GM12878 (cell line): ENCODE data around the gene CPEB3.

ENCODE experiments used
- BHLHE40 ChIP-seq, 2 experiments: fragments of 450-650 bp in 1 of 2; IDR thresholded peaks; 2 replicates each; pipeline ENCODE4 v1.6.1; 2011 to 2017; ENCODE audit warnings: low read depth in 2 of 2, borderline replicate concordance in 1 of 2, improper control_type of control experiment in 1 of 2, low read length in 1 of 2, mild to moderate bottlenecking in 1 of 2
- BMI1 ChIP-seq: fragments of 450-650 bp; IDR thresholded peaks from 2 replicates; pipeline ENCODE4 v1.6.1; 2016; ENCODE audit warnings: mild to moderate bottlenecking, moderate library complexity, borderline replicate concordance
- CHD4 ChIP-seq: fragments of 200-600 bp; sonication (generic); IDR thresholded peaks from 2 replicates; pipeline ENCODE4 v1.6.1; 2016; ENCODE audit warnings: mild to moderate bottlenecking
- CTCF ChIP-seq, 3 experiments: IDR thresholded peaks in 2 of 3; conservative IDR thresholded peaks in 1 of 3; 2 replicates each; pipeline ENCODE4 v1.5.1; 2011; ENCODE audit warnings: low read depth in 3 of 3, low read length in 3 of 3, mild to moderate bottlenecking in 3 of 3, control low read depth in 2 of 3, moderate library complexity in 2 of 3, inconsistent platforms in 1 of 3, mixed read lengths in 1 of 3; ENCODE audit not compliant: control insufficient read depth in 2 of 3, insufficient read depth in 1 of 3; ENCODE audit errors: extremely low read depth in 1 of 3
- ELK1 ChIP-seq: IDR thresholded peaks from 2 replicates; pipeline ENCODE4 v1.6.1; 2012; ENCODE audit warnings: low read depth, low read length, improper control_type of control experiment
- HDAC2 ChIP-seq: fragments of 200-600 bp; sonication (generic); IDR thresholded peaks from 2 replicates; pipeline ENCODE4 v1.6.1; 2017
- KLF5 ChIP-seq: fragments of 450-650 bp; IDR thresholded peaks from 2 replicates; pipeline ENCODE4 v1.6.1; 2014; ENCODE audit warnings: mild to moderate bottlenecking; ENCODE audit not compliant: partially characterized antibody
- SP1 ChIP-seq: IDR thresholded peaks from one replicate; pipeline ENCODE4 v1.6.1; 2011; ENCODE audit warnings: low read depth, low read length
- SPI1 ChIP-seq: IDR thresholded peaks from 2 replicates; pipeline ENCODE4 v1.6.1; 2011; ENCODE audit warnings: low read depth, mild to moderate bottlenecking, low read length, moderate library complexity, borderline replicate concordance; ENCODE audit not compliant: insufficient read depth

DNA sequence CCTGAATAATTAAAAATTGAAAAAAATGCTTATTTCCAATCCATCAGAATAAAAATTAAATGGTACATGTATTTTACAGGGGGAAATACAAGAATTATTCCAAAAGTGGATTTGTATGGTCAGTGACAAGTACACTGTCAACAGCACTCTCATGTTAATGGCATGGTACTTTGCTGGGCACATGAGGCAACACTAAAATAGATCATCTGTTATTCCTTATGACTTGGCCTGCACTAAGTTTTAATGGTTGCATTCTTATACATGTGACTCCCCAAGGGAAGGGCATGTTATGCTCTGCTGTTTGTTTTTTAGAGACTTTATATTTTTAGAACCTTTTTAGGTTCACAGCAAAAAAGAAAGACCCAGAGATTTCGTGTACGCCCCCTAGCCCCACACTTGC is 128.3 kb downstream of the CPEB3 start:
- TF ChIP-seq KLF5, result no peak
- no peak for TF ChIP-seq BHLHE40 (IDR thresholded peaks at IDR 0.05; ENCODE audit: borderline replicate concordance in 1 of 2, low read depth in 2 of 2, low read length in 1 of 2)
- TF ChIP-seq ELK1, result no peak
- TF ChIP-seq HDAC2, result no peak
- TF ChIP-seq BMI1, result no peak
- TF ChIP-seq CTCF (IDR thresholded peaks at IDR 0.05 in 2 of 3, conservative IDR thresholded peaks at IDR 0.05 in 1 of 3; ENCODE audit: control insufficient read depth in 2 of 3, extremely low read depth in 1 of 3, insufficient read depth in 1 of 3, low read depth in 3 of 3, low read length in 3 of 3), result no peak
- no peak for TF ChIP-seq CHD4
- no peak for TF ChIP-seq SPI1
- no peak for TF ChIP-seq SP1
